PC-3 (cell line): Measurements from ENCODE around the gene WDR82. TPM values are rescaled to one million over a fixed set of nuclear protein-coding genes. Genes with fewer than 3 reads are reported as not detected.

ENCODE experiments used
- ATAC-seq: fragments of 200-7000 bp; cut with Tn5 transposase; 2 replicates; pipeline ENCODE4 v1.9.1; 2020; ENCODE audit warnings: mild to moderate bottlenecking, moderate library complexity
- BruUV-seq: library from RNA; stranded (reverse); fragments of 400-500 nt; replicated peaks from 2 replicates; lab custom pipeline; 2021; lab: Mats Ljungman, UMichigan
- CTCF ChIA-PET: fragments of 300-600 bp; sonication (Branson Sonifier 250); formaldehyde crosslinking; loops from one replicate; lab custom pipeline; 2022; ENCODE audit warnings: antibody characterized with exemption; lab: Charles Lee
- POLR2A ChIA-PET: fragments of 300-600 bp; sonication (Branson Sonifier 250); formaldehyde crosslinking; loops from one replicate; lab custom pipeline; 2022; ENCODE audit warnings: antibody characterized with exemption; ENCODE audit not compliant: unreplicated experiment; lab: Charles Lee
- DNase-seq: peaks from one replicate; pipeline ENCODE4 v3.0.0-alpha.2; 2015
- H2AFZ ChIP-seq: fragments of 300-600 bp; sonication (generic); 2 replicates; pipeline ENCODE4 v1.6.0; 2016; ENCODE audit warnings: antibody characterized with exemption, low read length
- H3F3A ChIP-seq: fragments of 300-600 bp; sonication (generic); one replicate; pipeline ENCODE4 v1.6.0; 2017; ENCODE audit warnings: antibody characterized with exemption, low read length, control low read depth, mild to moderate bottlenecking; ENCODE audit not compliant: unreplicated experiment
- H3K27ac ChIP-seq: fragments of 300-600 bp; sonication (generic); 2 replicates; pipeline ENCODE4 v1.5.1; 2016; ENCODE audit warnings: mild to moderate bottlenecking, low read length
- H3K27me3 ChIP-seq: fragments of 300-600 bp; sonication (generic); 2 replicates; pipeline ENCODE4 v1.6.1; 2016; ENCODE audit warnings: low read length, mixed read lengths
- H3K36me3 ChIP-seq: fragments of 300-600 bp; sonication (generic); 2 replicates; pipeline ENCODE4 v1.6.1; 2016; ENCODE audit warnings: low read depth, mixed run types, low read length, mixed read lengths
- H3K4me1 ChIP-seq: fragments of 300-600 bp; sonication (generic); 2 replicates; pipeline ENCODE4 v1.5.1; 2016; ENCODE audit warnings: low read length; ENCODE audit not compliant: insufficient read depth
- H3K4me2 ChIP-seq: fragments of 300-600 bp; sonication (generic); 2 replicates; pipeline ENCODE4 v1.6.0; 2016; ENCODE audit warnings: low read length
- H3K4me3 ChIP-seq: fragments of 300-600 bp; sonication (generic); 2 replicates; pipeline ENCODE4 v1.5.1; 2016; ENCODE audit warnings: mild to moderate bottlenecking, low read length, mixed read lengths
- H3K79me2 ChIP-seq: fragments of 300-600 bp; sonication (generic); 2 replicates; pipeline ENCODE4 v1.6.1; 2017; ENCODE audit warnings: low read length, mixed read lengths
- H3K9ac ChIP-seq: fragments of 300-600 bp; sonication (generic); 2 replicates; pipeline ENCODE4 v1.6.0; 2016; ENCODE audit warnings: mild to moderate bottlenecking, low read length
- H3K9me2 ChIP-seq: fragments of 300-600 bp; sonication (generic); replicated peaks from 2 replicates; pipeline ENCODE4 v1.6.1; 2016; ENCODE audit warnings: mixed run types, low read length, mixed read lengths
- H3K9me3 ChIP-seq: fragments of 300-600 bp; sonication (generic); 2 replicates; pipeline ENCODE4 v1.6.1; 2016; ENCODE audit warnings: low read length, mixed read lengths
- H4K20me1 ChIP-seq: fragments of 300-600 bp; sonication (generic); 2 replicates; pipeline ENCODE4 v1.6.1; 2016; ENCODE audit warnings: low read length, mixed read lengths
- CTCF ChIP-seq: fragments of 300-600 bp; sonication (generic); conservative IDR thresholded peaks from 2 replicates; pipeline ENCODE4 v1.5.1; 2017; ENCODE audit warnings: antibody characterized with exemption, low read depth, mild to moderate bottlenecking, low read length
- EZH2 ChIP-seq: fragments of 300-600 bp; sonication (generic); IDR thresholded peaks from one replicate; pipeline ENCODE4 v1.6.1; 2017; ENCODE audit warnings: antibody characterized with exemption, mild to moderate bottlenecking, low read length; ENCODE audit not compliant: unreplicated experiment
- EZH2phosphoT487 ChIP-seq: fragments of 300-600 bp; sonication (generic); IDR thresholded peaks from 2 replicates; pipeline ENCODE4 v1.6.1; 2018; ENCODE audit warnings: mild to moderate bottlenecking, antibody characterized with exemption, low read length, borderline replicate concordance
- intact Hi-C: fragments of 100-400 bp; cut with micrococcal nuclease; formaldehyde crosslinking; loops from 2 replicates; pipeline ENCODE4 v1.9.0; 2023
- total RNA-seq: library from RNA; depleted of rRNA; stranded (reverse); fragments of >200 nt; gene quantifications from 2 replicates; pipeline ENCODE4 v1.2.3, GENCODE V29; 2014

Gene WDR82
- total RNA-seq, 1 experiment from 2014 or later, result 56.4 TPM

GRCh38 chr3:52237006-52237656 is 41.3 kb downstream of the WDR82 start:
- H3K4me1 ChIP-seq, result peaks cover 32% of the 10 kb centered on the region
- intact Hi-C loops, result loop anchor here (1.0 to 5.0 kb wide), 3 partner anchors 17 to 100 kb away; partner anchors contain the start of gene WDR82
- H3K79me2 ChIP-seq, result peaks cover 56% of the 10 kb centered on the region
- H3K36me3 ChIP-seq, result peaks cover 5% of the 10 kb centered on the region; the same call in 1 of the 2 replicates
- no peaks in the 10 kb centered on the region for H3F3A ChIP-seq
- peak overlapping the region; percentile 82 for H3K4me2 ChIP-seq
- H3K27me3 ChIP-seq, result no peaks in the 10 kb centered on the region
- peak overlapping the region; percentile 97 for H3K4me3 ChIP-seq
- ChIA-PET POLR2A (interaction anchor here (0.7 to 1.0 kb wide), 5 partner anchors 13 to 299 kb away, joined by 3 to 11 read pairs (median 7); partner anchors contain the start of gene WDR82), CTCF (interaction anchor here (0.6 to 2.3 kb wide), 5 partner anchors 17 to 180 kb away, joined by 3 to 28 read pairs (median 5); partner anchors contain the start of gene POC1A)
- H3K9ac ChIP-seq, result peak overlapping the region; percentile 88
- no peaks in the 10 kb centered on the region for H3K9me3 ChIP-seq
- no peak for TF ChIP-seq EZH2phosphoT487
- no peak for TF ChIP-seq CTCF
- no peak for TF ChIP-seq EZH2
- H3K9me2 ChIP-seq, result no peaks in the 10 kb centered on the region
- peak overlapping the region; percentile 93 for H3K27ac ChIP-seq
- ATAC-seq, result peak; percentile 25
- DNase-seq, result peak; percentile 70
- BruUV-seq, result no TSS peak
- no peaks in the 10 kb centered on the region for H4K20me1 ChIP-seq
- peak overlapping the region; percentile 40; the same call in 1 of the 2 replicates for H2AFZ ChIP-seq

- peaks cover 32% of the 10 kb centered on the region for H3K4me1 ChIP-seq
- peak overlapping the region; percentile 97 for H3K4me3 ChIP-seq
- H4K20me1 ChIP-seq, result no peaks in the 10 kb centered on the region
- H3K36me3 ChIP-seq, result peaks cover 9% of the 10 kb centered on the region; the same call in 1 of the 2 replicates
- 0 out of 2 replicates have a peak overlapping the region, but pooled peaks have one; percentile 88 for H3K9ac ChIP-seq
- ChIA-PET POLR2A (no interaction called here), CTCF (interaction anchor here (2.3 kb wide), 1 partner anchor 16 kb away, joined by 28 read pairs; no protein-coding TSS in a partner anchor)
- peak overlapping the region; percentile 93 for H3K27ac ChIP-seq
- BruUV-seq, result no TSS peak
- no peaks in the 10 kb centered on the region for H3K27me3 ChIP-seq
- intact Hi-C loops, result loop anchor here (5.0 kb wide), 2 partner anchors 41 to 101 kb away; partner anchors contain the start of gene WDR82
- peak overlapping the region; percentile 82 for H3K4me2 ChIP-seq
- peaks cover 56% of the 10 kb centered on the region for H3K79me2 ChIP-seq
- no peak for TF ChIP-seq EZH2phosphoT487
- no peak for TF ChIP-seq EZH2
- no peak for TF ChIP-seq CTCF
- no peaks in the 10 kb centered on the region for H3K9me2 ChIP-seq
- H3F3A ChIP-seq, result no peaks in the 10 kb centered on the region
- no peak for ATAC-seq
- H2AFZ ChIP-seq, result no peak overlapping the region
- H3K9me3 ChIP-seq, result no peaks in the 10 kb centered on the region
- no peak for DNase-seq
Observed at GRCh38 chr3:52236424-52236886, 42.0 kb downstream of the WDR82 start.
